HG02973 (cell line): ENCODE measurements around the gene TENT4B.

Source experiments
- ATAC-seq: cut with Tn5 transposase; IDR thresholded peaks from one replicate; pipeline ENCODE4 v1.9.1; 2021; ENCODE audit warnings: moderate library complexity; ENCODE audit not compliant: unreplicated experiment

TENT4B gene

DNA sequence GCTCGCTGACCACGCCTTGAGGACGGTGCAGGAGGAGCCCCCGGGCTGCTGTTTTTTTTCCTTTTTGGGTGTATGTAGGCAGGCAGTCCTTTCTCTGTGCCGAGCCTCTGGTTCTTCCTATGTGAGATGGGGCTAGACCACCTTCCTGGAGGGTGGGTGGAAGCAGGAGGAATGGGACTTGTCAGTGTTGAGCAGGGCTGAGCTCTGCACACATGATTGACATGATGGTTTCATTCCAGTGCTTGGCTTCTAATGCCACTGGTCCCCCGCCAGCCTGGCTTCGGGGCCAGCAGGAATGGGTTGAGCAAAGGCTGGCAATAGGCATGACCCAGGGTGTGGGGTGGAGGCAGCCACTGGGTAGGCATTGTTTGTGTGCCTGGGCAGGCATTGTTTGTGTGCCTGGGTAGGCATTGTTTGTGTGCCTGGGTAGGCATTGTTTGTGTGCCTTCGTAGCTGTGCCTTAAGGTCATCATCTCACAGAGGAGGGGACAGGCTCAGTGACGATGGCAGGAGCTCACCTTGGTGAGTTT lies 99.0 kb downstream of the TENT4B start:
- no peak for ATAC-seq

DNA sequence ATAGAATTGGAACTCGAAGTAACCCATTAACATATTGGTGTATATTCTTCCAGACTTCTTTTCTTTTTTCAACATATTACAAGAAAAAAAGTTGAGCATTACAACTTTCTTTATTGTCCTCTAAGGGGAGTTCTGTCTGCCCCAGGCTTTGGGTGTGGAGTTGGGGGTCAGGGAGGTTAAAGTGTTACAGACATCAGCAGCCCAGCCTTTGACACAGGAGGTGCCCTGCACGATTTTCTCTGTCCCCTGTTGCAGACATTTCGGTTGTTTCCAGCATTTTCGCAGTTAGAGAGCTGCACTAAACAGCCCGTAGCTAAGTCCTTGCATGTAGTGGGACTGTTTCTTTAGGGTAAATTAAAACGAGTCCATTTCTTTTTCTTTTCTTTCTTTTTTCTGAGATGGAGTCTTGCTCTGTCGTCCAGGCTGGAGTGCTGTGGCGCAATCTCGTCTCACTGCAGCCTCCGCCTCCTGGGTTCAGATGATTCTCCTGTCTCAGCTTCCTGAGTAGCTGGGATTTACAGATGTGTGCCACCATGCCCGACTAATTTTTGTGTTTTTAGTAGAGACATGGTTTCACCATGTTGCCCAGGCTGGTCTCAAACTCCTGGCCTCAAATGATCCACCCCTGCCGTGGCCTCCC lies 99.9 kb downstream of the TENT4B start:
- ATAC-seq: no peak

DNA sequence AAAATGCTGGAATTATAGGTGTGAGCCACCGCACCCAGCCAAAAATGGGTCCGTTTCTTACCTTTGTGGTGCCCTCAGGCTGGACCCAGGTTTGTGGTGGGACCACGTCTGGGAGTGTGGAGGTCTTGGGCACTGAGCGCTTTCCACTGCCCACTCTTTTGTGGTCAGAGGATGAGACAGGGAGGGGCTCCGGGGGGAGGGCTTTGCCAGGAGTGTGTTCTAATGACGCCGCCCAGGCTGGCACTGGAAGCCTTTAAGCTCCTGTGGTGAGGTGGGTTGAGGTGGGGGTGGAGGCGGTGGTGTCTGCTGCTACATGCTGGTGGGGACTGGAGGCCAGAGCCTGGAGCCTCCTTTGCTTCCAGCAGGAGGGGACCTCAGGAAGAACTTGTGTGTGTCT lies 100.4 kb downstream of the TENT4B start:
- no peak for ATAC-seq

DNA sequence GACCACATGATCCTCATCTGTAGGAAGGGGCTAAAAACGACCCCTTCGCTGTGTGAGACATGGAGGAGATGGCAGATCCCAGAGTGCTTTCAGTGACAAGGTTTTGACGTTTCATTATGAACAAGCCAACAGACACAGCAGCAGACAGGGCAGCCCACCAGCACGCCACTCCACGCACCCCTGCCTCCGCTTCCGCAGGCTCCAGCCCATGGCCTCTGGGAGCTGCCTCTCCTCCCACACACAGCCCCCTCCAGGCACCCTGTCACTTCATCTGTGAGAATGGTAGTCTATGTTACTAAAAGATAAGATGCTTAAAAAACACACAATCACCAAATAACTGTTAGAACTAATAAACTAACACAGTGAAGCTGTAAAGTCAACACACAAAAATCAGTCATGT lies 101.0 kb downstream of the TENT4B start:
- no peak for ATAC-seq

DNA sequence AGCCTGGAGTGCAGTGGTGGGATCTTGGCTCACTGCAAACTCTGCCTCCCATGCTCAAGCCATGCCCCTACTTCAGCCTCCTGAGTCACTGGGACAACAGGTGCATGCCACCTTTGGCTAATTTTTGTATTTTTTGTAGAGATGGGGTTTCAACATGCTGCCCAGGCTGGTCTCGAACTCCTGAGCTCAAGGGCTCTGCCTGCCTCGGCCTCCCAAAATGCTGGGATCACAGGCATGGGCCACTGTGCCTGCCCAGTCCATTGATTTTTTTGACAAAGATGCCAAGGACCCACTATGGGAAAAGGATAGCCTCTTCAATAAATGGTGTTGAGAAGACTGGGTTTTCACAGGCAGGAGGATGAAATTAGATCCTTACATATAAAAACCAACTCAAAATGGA lies 102.4 kb downstream of the TENT4B start:
- no peak for ATAC-seq

DNA sequence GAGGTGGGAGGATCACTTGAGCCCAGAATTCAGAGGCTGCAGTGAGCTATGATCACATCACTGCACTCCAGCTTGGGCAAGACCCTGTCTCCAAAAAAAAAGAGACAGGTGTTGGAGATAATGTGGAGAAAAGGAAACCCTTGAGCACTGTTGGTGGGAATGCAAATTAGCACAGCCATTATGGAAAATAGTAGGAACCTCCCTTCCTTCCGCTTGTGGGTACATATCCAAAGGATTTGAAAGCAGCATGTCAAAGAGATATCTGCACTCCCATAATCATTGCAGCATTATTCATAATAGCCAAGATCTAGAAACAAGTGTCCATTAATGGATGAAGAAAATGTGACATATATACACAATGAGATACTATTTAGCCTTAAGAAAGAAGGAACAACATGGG lies 103.5 kb downstream of the TENT4B start:
- no peak for ATAC-seq

DNA sequence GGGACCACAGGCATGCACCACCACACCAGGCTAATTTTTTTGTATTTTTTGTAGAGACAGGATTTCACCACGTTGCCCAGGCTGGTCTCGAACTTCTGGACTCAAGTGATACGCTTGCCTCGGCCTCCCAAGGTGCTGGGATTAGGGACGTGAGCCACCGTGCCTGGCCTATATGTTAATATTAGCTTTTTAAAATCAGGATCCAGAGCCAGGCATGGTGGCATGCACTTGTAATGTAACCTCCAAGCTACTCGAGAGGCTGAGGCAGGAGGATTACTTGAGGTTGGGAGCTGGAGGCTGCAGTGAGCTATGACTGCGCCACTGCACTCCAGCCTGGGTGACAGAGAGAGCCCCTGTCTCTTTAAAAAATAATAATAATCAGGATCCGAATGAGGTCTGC lies 104.8 kb downstream of the TENT4B start:
- no peak for ATAC-seq

DNA sequence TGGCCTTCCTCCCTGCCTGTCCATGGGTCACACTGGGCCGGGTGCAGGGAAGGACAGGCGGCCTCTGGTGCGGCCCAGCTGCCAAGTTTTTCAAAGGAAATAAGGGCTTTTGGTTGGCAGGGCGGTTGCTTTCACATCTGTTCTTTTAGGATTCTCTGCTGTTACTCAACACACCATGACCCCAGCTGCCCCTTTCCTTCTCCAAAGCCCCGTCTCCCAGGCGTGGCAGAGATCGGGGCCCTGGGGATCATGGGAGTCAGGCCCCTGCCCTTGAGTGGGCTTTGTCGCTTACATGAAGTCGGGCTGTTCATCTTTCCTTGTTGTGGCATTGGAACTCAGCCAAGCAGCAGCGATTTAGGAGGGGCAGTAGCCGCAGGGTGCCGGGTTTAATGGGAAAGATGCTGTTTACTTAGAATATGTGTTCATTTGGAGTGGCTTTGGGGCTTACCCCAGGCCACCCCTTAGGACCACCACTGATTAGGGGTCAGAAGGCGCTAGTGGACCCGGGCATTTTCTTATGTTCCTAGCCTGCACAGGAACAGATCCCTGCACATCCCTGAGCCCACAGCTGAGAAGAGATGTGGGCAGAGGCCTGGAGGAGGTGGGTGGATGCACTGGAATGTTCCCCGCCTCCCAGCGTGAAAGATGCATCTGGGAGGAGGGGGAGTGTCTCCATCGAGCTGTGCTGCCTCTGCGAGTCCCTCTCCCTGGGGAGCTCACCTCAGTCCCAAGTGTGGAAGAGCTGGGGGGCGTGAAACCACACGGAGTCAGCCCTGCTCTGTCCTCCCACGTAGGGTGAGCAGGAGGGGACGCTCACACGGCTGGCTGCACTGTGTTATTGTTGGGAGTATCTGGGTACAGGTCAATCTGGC lies 106.5 kb downstream of the TENT4B start:
- ATAC-seq: no peak

DNA sequence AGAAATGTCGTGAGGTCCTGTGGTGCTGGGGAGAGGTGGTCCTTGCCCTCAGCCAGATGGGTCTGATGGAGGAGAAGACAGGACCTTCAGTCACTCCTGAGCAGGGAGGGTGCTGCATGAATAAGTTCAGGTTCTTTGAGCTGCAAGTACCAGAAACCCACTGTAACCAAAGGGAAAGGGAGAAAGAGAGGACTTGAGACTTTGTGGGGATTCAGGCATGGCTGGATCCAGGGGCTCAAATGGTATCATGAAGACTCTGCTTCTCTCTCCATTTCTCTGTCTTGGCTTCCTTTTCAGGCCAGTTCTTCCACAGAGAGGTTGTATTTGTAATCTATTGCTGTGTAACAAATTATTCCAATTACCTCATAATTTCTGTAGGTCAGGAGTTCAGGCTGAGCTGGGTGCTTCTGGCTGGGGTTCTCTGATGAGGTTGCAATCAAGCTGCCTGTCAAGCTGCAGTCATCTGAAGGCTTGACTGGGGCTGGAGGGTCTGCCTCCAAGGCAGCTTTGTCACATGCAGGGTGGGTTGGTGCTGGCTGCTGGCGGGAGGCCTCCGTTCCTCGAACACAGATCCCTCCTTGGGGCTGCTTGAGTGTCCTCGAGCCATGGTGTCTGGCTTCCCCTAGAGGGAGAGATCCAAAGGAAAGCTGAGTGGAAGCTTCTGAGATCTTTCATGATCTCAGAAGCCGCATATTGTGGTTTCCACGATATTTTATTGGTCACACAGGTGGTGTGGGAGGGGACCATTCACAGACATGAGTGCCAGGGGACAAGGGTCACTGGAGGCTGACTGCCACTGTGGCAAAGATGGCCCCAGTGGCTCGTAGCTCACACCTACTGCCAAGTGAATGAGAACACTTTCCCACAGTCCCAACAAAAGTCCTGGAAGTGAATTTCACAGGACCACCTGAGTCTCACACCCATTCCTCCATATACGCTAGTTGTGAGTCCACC lies 107.4 kb downstream of the TENT4B start:
- no peak for ATAC-seq

DNA sequence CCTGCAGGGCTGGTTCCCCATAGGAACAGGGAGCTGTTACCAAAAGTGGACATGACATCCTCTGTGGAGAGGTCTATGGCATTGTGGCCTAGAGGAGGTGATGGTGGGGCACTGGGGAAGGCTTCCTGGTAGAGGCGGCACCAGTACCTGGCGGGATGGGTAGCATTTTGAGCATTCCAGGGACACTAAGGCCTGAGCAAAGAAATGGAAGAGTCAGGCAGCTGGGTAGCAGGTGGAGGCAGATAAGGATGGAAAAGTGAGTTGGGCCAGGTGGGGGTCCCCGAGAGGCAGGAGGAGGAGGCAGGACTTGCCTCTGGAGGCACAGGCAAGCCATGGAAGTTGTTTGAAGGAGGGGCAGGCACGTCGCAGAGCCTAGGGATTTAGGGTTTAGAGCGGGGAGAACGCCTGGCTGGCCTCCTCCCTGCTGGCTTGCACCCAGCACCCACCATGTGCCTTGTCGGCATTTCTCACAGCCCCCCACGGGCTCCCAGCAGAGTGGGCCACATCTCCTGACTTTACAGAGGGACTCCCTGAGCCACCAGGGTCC lies 108.1 kb downstream of the TENT4B start:
- ATAC-seq: no peak

DNA sequence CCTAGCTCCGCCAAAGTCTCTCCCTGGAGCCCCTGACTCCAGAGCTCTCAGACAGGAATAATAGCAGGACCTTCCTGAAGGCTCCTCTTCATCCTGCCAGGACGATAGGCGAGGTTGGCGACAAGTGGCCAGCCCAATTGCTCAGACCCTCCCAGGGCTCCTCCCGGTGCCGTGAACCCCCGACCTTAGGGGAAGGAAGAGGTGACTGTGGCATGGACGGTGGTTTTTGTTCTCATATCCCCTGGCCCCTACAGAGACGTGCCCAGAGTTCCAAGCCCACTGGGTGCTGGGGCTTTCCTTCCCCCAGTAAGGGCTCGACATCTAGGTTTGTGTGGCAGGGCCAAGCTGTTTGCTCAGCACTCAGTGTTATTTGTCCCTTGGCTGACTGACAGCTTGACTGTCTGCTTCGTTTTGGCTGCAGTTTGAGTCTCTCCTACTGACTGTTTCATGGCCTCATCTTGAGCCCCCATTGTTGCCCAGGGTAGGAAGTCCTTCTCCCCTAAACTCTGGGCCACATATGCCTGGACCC lies 108.7 kb downstream of the TENT4B start:
- ATAC-seq: no peak

DNA sequence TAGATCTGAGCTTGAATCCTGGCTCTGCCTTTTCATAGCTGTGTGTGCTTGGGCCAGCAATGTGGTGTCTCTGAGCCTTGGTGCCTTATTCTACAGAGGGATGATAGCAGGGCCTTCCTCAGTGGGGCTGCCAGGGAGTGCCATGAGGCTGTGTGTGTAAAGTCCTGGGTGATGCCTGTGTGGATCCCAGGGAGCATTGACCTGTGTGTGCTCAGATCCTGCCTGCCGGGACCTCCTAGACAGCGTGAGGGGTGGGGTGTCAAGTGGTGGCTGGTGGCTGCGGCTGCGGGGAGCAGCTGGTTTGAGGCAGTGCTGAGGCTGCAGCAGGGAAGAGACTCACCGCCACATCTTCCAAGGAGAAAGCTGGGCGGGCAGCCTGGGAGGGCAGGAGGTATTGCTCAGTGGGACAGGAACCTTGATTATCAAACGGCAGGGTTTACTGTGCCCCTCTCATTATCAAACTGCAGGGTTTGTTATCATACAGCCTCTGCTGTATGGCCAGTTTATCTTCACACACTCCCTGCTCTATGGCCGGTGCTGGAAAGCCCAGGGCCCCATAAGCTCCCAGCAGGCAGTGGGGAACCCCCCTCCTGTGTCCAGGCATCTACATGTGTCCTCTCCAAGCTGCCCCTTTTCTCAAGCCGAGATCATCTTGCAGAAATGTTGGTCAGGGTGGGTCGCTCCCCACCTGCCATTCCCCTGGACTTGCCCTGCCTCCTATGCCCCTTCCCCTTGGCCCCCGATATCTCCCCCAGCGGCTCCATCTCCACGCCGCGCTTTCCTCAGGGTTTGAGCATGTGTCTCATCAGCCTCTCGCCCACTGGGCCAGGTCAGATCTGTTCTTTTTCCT lies 110.2 kb downstream of the TENT4B start:
- ATAC-seq: no peak

DNA sequence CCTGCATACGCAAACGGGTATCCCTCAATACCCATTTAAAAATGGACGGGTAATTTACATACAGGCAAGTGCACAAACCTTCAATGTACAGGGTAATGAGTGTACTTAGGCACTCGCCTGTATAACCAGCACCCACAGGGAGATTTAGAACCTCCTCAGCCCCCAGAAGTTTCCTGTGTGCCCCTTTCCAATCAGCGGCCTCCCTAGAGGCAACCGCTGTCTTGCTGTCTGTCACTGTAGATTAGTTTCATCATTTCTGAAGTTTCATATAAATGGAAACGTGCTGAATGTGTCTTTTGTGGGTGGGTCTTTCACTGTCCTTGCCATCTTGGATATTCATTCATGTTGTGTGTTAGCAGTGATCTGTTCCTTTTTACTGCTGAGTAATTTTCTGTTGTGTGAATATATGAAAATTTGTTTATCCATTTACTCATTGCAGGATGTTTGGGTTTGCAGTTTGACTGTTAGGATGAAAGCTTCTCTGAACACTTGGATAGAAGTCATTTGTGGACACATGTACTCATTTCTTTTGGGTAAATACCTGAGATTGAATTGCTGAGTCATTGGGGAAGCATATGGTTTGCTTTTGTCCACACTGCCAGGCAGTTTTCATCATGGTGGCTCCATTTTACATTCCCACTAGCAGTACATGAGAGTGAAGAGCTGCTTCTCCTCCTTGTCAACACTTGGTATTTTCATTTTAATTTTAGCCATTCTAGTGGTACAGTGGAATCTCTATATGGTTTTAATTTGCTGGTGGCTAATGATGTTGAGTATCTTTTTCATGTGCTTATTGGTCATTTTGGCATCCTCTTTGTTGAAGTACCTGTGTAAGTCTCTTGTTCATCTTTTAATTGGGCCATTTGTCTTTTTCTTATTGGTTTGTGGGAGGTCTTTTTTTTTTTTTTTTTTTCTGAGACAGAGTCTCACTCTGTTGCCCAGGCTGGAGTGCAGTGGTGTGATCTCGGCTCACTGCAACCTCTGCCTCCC lies 111.1 kb downstream of the TENT4B start:
- ATAC-seq: no peak

DNA sequence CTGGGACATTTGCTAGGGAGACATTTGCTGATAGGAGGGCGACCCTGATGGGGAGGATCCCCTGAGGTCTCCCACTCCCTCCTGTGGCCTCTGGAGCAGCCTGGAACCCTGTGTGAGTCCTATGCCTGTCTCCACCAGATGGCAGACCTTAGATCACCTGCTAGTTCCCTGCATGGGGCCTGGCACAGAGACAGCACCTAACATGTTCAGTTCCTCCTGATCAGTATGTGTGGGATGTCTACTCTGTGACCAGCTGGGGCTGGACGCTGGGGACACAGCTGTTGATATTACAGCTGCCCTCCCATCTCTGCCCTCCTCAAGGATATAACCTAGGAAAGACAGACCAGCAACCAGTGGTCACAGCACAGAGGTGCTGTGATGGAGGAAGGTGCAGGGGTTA lies 112.2 kb downstream of the TENT4B start:
- ATAC-seq: no peak

DNA sequence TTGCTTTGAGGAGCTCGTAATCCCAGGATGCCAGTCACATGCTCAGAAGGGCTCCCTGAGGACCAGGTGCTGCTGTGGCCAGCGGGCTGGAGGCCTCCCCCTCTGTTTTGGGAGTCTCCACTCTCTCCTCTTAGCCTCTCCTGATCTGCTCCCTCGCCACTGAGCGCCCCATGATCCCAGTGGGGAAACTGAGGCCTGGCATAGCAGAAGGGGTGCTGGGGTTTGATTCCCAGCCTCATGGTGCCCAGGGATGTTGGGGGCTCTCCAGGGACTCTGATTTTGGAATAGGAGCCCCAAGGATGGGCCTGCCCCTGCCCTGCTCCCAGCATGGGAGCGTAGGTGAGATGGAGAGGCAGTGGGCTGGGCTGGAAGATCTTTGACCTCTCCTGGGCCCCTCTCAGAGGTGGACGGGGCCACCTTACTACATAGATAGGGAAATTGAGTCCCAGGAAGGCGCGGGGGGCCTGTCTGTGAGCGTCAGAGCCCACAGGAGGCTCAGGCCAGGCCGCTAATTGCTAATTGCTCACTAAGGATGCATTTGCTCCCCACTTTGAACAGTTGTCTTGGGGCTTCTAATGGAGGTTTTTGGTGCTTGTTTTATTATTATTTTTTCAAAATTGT lies 112.7 kb downstream of the TENT4B start:
- no peak for ATAC-seq

DNA sequence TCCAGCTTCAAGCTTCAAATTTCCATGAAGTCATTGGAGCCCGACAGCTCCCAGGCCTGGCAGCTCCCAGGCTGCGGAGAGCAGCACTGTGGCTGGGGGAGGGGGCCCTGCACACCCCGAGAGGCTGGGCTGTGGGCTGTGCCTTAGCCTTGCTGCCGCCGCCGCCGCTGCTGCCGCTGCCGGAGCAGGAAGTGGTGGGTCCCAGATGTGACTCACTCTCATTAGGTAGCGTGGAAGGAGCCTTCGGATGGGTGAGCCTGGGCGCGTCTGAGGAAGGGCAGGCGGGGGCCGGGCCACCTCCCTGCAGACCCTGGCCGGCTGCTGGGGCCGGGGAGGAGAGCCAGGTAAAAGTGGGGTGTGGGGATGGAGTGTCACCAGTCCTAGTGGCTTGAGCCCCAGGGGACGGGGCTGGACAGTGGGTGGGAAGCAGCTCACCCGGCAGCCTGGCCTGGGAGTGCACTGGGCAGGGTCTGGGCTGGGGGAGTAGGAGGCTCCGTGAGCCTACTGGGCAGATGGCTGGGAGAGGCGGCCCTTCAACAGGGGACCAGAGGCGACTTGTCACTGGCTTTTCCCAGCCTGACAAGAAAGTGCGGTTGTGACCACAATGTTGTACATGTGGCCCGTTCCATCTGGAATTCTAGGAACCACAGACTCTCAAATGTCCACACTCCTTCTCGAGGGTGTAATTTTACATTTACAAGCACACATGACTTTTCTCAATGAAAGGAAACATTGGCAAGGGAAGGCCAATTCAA lies 113.4 kb downstream of the TENT4B start, which contains the start of gene ADCY7:
TSS of gene ADCY7 (plus strand) at position 215 of the 755 bp plus-strand sequence. CDS start 21,629 bp downstream, outside the sequence.
- ATAC-seq: peak; percentile 68

DNA sequence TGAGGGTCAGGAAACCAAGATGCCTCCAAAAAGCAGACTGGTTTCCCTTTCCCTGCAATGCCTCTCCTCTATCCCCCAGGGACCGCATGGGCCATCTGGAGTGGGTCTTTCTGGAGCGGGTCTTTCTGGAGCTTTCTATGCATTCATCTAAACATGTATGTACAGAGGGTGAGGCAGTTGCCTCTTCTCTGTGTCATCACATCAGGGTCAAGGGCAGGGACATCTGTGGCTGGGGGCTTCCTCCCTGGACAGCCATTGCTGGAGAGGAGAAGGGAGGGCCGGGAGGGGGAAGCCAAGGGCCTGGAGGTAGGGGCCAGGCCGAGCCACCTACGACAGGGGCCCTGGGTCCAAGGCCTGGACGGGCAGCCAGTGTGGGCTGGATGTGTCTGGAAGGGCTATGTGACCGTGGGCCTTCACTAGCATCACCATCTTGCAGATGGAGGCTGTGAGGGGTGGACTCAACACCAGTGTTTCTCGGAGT lies 114.1 kb downstream of the TENT4B start:
- no peak for ATAC-seq
